Measurements from ENCODE around the gene TMEM14A. TPM values are rescaled to one million over a fixed set of nuclear protein-coding genes. Genes with fewer than 3 reads are reported as not detected.
"Not testable (repeated sequence)": the region's sequence is repeated elsewhere in the genome, so short reads cannot be mapped to it uniquely, and the experiment has no call there.

TMEM14A gene
- total RNA-seq, 1 donor from 2014 or later: 69.5 TPM

DNA sequence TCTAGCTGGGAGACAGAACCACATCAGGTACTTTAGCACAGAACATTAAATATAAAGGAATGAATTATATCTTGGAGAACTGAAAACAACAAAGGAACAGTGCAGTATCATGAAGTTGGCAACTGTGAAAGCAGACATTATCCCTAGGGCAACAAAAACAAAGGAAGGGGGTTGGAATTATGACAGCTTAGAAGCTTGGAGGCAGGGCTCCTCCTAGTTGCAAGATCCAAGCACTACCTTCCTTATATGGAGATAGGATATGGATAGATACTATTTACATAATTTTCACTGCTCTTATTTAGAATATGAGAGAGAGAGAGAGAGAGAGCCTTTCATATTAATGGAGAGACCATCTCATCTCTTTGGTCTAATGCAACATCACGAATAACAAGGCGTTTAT lies 27.0 kb downstream of the TMEM14A start:
- DNase-seq (ENCODE audit: low read depth): peak; percentile 45

DNA sequence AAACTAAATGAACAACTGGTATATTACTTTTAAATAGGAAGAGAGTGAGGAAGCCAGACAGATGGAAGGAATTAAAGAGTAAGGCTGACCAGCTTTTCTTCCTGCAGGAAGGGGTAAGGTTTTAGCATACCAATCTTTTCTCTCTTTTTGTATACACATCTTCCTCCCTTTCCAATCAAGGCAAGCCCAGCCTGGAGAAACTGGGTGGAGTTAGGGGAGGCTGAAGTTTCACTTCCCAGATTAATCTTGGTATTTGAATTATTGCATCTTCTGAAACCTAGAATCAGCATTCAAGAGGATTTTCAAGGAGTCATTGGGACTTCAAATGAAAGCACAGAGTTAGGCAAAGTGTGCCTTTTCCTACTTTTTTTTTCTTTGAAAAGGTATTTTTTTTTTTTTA lies 33.1 kb downstream of the TMEM14A start:
- no peak for DNase-seq (ENCODE audit: low read depth)

DNA sequence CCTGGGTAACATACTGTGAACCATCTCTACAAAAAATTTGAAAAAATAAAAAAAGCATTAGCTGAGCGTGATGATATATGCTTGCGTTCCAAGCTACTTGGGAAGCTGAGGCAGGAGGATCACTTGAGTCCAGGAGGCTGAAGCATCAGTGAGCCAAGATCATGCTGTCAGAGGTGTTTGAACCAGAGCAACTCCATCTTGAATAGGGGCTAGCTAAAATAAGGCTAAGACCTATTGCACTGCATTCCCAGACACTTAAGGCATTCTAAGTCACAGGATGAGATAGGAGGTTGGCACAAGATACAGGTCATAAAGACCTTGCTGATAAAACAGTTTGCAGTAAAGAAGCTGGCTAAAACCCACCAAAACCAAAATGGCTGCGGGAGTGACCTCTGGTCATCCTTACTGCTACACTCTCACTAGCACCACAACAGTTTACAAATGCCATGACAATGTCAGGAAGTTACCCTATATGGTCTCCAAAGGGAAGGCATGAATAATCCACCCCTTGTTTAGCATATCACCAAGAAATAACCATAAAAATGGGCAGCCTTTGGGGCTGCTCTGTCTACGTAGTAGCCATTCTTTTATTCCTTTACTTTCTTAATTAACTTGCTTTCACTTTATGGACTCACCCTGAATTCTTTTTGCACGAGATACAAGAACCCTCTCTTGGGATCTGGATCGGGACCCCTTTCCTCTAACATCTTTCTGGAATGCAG lies 34.0 kb downstream of the TMEM14A start:
- not testable (repeated sequence) for DNase-seq (ENCODE audit: low read depth)

DNA sequence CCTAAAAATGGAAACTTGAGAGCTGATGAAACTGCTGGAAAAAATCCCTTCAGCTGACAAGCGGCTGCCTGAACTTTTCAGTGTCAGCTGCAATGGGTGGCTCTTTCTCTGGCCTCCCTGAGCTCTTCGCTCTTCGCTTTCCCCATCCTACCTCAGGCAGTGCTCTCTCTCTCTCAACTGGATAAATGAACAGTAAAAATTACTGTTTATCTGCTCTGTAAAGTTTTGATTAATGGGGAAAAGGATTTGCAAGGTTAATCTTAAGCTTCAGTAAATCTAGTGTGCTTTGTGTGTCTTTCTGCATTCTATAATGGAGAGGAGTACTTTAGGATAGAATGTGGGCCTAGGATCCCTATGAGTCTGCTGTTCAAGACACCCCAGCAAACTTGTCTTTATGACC lies 35.1 kb downstream of the TMEM14A start:
- no peak for DNase-seq (ENCODE audit: low read depth)

DNA sequence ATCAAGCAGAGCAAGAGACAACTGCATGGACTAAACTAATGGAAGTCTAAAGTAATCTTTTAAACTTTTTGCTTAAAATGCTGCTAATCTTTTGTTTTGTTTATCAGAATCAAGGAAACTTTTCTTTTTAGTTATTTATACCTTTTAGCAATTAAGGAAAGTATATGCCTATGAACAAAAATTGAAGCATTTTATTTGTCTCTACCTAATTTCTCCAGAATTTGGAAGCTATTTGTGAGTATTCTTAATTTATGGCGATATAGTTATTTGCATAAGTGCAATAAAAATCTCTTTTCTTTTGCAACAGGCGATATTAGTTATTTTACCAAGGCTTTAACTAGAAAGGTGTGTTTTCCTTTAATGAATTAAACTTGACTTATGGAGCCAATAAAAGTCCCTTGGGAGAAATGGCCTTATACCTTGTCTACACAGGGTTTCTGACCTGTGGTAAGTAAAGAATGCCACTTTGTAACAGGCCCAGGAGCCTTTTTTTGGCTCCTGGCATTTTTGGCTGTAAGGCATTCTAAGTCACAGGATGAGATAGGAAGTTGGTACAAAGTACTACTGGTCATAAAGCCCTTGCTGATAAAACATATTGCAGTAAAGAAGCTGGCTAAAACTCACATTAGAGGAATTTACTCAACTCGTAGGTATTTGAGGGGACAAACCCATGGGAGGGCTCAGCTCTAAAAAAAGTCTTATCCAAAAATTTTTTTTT lies 37.2 kb downstream of the TMEM14A start:
- peak; percentile 3 for DNase-seq (ENCODE audit: low read depth)

DNA sequence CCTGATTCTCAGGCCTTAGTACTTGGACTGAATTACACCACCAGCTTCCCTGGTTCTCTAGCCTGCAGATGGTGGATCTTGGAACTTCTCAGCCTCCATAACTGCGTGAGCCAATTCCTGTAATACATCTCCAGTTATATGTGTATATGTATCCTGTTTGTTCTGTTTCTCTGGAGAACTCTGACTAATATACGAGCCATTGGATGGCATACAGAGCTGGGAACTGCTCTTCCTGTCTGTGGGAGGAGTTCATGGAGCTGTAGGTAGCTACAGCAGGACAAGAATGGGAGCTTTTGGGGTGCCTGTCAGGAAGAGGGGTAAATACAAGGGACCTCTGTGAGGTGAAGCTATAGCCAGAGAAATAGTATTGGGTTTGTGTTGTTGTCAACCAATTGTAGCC lies 41.2 kb downstream of the TMEM14A start:
- peak; percentile 5 for DNase-seq (ENCODE audit: low read depth)

DNA sequence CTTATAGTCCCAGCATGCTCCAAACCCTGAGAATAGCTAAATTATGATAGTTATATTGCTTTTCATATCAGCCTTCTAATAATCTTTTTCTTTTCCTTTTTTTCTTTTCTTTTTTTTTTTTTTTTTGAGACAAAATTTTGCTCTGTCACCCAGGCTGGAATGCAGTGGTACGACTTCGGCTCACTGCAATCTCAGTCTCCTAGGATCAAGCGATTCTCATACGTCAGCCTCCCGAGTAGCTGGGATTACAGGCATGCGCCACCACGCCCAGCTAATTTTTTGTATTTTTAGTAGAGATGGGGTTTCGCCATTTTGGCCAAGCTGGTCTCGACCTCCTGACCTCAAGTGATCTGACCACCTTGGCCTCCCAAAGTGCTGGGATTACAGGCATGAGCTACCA lies 43.8 kb downstream of the TMEM14A start:
- not testable (repeated sequence) for DNase-seq (ENCODE audit: low read depth)

DNA sequence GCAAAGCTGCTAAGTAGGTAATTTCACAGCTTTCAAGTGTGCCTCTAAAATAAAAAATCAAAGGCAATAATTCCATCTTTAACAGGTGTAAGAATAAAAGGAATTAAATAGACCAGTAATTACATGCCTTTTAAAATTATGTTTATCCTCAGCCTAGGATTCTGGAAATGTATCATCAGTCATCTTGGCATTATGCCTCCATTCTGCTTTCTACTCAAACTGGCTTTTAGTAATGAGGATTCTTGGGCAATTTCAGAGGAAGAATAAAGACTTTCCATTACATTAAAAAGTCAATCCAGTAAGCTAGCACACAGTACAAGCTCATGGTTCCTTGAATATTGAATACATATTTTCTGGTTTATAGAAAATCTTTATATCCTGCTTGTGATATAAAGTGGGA lies 47.6 kb downstream of the TMEM14A start:
- no peak for DNase-seq (ENCODE audit: low read depth)

DNA sequence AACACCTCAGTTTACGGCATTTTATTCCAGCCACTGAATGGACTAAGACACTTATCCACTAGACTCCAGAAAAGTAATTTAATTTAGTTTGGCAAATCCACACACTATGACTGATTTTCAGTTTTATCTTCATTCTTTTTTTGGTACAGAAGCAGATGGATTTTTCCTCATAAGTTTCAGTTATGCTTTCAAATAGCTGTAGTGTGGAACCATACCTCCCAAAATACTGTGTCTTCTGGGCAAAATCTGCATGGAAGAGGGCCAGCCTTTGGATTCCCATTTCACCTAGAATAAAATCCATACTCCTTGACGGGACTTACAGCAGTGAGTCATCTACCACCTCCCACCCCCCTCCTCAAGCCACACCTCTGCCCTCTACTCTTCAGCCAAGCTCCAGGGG lies 49.4 kb downstream of the TMEM14A start:
- no peak for DNase-seq (ENCODE audit: low read depth)

DNA sequence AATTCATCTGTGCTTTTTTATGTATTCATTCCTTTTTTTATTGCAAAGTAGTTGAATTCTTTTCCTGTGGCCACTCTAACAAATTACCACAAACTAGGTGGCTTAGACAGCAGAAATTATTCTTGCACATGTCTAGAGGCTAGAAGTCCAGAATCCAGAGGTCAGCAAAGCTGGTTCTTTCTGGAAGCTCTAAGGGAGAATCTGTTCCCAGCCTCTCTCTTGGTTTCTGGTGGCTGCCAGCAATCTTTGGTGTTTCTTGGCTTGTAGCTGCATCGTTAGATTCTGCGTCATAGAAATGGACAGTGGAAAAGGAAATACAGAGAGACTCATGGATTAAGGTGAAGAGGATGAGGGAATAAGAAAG lies 53.1 kb downstream of the TMEM14A start:
- peak; percentile 86 for DNase-seq (ENCODE audit: low read depth)

DNA sequence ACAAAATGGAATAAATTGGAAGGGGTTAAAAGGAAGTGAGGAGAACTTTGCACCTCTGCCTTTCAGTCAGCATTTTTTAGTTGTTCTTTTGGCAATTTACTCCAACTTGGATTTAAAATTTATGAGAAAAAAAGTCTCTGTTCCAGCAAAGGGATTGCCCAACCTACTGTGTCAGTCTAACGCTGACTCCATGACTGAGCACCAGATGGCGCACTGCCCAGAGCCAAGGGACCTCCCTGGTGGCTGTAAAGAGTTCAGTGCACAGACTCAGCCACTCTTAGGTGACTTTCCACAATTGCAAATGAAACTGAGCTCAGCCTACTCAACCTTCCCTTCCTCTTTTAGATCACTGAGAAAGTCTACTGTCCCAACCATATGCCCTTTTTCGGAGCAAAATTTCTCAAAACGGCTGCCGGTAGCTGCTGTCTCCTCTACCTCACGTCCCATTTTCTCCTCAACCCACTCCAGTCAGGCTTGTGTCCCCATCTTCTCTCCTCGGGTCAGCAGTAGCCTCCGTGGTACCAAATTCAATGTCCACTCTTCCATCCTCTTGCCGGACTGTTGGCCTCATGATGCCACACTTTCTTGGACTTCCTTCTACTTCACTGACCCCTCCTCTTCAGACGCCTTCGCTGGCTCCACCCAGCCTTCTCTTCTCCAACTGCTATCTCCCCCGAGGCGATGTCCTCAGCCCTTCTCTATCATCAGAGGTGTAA lies 53.7 kb downstream of the TMEM14A start:
- peak; percentile 74 for DNase-seq (ENCODE audit: low read depth)

DNA sequence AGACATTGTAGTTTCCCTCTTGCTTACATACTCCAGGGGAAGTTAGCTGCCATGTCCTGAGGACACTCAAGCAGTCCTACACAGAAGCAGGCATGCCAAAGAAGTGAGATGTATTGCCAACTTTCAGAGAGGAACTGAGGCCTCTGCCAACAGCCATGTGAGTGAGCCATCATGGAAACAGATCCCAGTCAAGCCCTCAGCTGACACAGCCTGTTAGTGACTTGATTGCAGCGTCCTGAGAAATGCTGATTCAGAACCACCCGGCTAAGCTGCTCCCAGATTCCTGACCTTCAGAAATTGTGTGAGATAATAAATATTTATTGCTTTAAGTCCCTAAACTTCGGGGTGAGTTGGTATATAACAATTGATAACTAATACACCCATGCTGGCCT lies 54.2 kb downstream of the TMEM14A start:
- DNase-seq (ENCODE audit: low read depth): peak; percentile 16

DNA sequence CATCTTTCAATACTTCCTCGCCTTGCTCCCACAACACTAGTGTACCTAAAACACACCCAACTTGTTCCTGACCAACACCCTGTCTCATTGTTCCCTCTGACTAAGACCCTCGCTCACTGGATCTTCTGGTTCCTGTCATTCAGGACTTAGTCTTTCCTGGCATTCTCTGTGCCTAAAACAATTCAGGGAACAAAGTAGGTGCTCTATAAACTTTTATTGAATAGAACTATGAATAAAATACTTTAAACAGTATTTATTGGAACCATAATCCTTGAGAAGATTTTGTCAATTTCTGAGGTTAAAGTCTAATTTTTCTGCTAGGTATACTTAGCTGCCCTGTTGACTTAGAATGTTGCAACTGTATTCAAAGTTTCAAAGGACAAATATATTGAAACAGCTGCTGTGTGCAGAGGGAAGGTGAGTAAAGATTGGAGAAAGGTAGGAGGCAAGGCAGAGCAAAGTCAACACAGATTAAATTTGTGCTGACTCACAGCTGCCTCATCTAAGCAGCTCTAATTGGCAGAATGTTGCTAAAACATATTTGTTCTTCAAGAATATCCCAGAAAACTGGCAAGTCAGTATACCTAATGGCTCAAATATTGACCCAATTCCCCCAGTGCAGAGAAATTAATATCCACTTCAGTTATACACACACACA lies 54.8 kb downstream of the TMEM14A start:
- DNase-seq (ENCODE audit: low read depth): peak; percentile 74

DNA sequence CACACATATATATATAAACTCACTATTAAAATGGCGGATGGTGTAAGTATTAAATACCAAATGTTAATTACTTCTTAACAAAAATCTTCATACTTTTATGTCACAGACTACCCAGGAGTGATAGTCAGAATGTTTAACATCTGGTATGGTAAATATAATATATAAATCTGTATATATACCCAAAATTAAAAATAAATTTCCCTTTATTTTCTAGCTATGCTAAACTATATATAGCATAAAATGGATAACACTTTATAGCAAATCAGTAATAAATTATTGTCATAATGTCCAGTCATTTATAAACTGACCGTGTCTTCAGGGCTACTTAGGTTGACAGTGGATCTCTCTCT lies 55.3 kb downstream of the TMEM14A start:
- no peak for DNase-seq (ENCODE audit: low read depth)

DNA sequence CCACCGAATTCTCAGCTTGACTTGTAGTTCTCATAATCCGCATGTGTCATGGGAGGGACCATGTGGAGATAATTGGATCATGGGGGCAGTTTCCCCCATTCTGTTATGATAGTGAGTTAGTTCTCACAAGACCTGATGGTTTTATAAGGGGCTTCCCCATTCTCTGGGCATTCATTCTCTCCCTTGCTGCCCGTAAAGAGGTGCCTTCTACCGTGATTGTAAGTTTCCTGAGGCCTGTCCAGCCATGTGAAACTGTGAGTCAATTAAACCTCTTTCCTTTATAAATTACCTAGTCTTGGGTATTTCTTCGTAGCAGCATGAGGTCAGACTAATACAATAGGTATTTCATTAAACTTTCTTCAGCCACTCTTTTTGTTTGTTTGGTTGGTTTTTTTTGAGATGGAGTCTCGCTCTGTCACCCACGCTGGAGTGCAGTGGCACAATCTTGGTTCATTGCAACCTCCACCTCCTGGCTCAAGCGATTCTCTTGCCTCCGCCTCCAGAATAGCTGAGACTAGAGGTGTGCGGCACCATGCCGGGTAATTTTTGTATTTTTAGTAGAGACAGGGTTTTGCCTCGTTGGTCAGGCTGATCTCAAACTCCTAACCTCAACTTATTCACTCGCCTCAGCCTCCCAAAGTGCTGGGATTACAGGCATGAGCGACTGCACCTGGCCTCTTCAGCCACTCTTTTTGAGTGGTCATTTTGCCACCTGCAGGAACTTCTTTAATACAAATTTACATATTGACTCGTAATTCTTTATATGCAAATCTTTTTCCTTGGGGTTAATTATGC lies 56.0 kb downstream of the TMEM14A start:
- peak; percentile 90 for DNase-seq (ENCODE audit: low read depth)

DNA sequence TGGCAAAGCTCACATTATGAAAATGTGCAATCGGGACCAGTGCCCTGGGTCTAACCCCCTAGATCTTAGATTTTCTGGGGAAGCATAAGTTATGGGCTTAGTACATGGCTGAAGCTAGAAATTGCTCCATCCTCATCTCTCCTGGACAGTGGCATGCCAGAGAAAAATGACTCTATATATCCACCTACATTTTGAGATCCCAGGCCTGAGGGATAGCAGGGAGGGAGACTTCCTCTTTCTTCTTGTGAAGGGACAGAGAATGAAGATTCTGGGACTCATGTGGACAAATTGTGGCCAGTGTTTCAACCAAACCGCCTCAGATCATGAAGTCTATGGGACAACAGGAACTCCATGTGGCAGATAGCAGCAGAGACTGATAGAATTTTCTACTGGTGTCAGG lies 57.0 kb downstream of the TMEM14A start:
- DNase-seq (ENCODE audit: low read depth): no peak

DNA sequence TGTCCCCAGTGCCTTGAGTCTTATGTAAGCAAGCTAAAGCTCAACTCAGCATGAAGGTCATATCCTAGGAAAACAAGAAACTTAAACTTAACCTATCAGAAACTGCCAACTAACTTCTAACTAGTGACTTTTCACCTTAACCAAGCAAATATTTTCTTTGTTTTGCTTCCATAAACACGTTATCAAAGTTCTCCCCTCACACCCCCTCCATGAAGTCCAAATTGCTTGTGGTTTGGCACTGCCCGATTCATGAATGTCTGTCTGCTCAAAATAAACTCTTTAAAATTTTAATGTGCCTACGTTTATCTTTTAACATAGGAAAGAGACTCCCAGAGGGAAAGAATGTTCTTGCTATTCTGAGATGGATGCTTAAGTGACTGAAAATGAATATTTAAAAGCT lies 57.5 kb downstream of the TMEM14A start:
- DNase-seq (ENCODE audit: low read depth): peak; percentile 63

DNA sequence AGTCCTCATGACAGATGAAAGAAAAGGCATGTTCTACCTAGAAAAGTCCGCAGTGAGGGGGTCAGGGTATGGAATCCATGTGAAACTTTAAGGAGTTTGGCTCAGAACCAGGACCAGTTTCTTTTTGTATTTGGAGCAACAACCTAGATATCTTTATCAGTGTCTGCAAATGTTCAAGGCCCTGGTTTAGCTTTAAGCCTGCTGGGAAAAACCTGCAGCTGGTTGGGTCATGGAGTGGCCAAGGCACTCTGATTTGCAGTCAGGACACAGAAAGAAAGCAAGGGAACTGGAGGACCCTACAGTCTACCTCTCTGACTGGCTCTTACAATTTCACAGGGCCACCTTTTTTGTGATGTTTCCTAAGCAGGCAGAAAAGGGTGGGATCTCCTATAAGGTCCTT lies 58.7 kb downstream of the TMEM14A start:
- DNase-seq (ENCODE audit: low read depth): no peak

DNA sequence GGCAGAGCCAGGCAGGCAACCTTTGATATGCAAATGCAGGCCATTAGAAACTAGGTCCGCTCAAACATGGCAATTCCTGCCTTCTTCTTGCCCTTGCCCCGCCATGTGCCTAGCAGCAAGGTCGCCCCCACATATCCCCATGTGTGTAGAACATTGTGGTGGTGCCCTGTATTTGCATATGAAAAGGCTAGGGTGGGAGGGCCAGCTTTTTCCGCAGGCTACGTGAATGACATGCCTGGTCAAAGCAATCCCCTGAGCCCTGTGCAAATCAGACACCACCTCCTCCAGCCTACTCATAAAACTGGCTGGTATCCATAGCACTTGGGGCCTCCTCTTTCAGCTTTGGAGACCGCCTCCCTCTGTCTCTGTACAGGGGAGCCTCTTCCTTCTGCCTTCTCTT lies 60.8 kb downstream of the TMEM14A start:
- DNase-seq (ENCODE audit: low read depth): no peak

DNA sequence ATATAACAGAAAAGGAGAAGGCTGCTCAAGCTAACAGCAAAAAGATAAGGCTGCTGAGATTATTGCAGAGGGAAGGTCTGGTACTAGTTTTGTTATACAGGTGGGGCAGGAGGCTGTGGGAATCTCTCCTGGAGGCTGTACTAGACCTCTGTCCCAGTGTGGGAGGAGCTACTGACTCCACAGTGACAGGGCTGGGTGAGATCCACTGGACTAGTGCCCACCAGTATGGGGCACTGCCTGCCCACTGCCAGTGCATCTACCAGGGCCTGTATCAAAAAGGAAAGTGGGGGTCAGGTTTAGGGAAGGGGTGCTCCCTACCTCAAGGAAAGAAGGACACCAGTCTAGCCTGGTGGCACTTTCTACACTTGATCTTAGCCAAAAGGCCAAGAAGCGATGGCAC lies 62.3 kb downstream of the TMEM14A start:
- no peak for DNase-seq (ENCODE audit: low read depth)

DNA sequence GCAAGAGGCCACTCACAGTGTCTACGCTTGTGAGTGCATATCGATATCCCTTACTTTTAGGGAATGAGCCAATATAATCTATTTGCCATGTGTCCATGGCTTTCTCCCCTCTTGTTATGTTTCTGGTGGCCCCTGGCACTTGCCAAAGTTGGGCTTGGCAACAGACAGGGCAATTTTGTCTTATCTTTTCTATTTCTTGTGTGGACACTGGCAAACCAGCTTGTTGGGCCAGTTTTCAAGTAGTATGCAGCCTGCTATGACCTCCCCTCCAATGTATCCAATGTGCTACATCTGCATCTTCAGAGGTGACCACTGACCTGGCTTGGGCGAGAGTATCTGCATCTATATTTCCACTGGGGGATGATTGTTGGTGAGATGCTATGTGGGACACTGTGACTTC lies 63.2 kb downstream of the TMEM14A start:
- DNase-seq (ENCODE audit: low read depth): no peak

DNA sequence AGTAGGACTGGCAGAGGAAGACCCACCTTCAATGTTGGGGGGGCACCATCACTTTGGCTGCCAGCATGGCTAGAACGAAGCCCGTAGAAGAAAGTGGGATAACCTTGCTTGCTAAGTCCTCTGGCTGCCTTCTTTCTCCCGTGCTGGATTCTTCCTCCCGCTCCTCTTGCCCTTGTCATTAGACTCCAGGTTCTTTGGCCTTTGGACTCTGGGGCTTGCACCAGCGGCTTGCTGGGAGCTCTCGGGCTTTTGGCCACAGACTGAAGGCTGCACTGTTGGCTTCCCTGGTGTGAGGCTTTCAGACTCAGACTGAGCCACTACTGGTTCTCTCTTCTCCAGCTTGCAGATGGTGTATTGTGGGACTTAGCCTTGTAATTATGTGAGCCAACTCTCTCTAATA lies 64.2 kb downstream of the TMEM14A start:
- no peak for DNase-seq (ENCODE audit: low read depth)
